T-helper 22 cell (primary cell): ENCODE measurements around the gene GRM8.
"Not testable (repeated sequence)": the region's sequence is repeated elsewhere in the genome, so short reads cannot be mapped to it uniquely, and the experiment has no call there.

Experiments used
- DNase-seq: peaks from one replicate; pipeline ENCODE4 v3.0.0-alpha.2; 2020; ENCODE audit warnings: low read depth

The GRM8 gene

GRCh38 chr7:126908564-126908963 lies 344.2 kb downstream of the GRM8 start:
- DNase-seq: not testable (repeated sequence)

- not testable (repeated sequence) for DNase-seq
Measured at GRCh38 chr7:126907657-126908056, 345.1 kb downstream of the GRM8 start.

- DNase-seq: not testable (repeated sequence)
Measured at GRCh38 chr7:126905255-126905654, 347.5 kb downstream of the GRM8 start.

- not testable (repeated sequence) for DNase-seq
Measured at GRCh38 chr7:126901041-126901765, 351.5 kb downstream of the GRM8 start.

- not testable (repeated sequence) for DNase-seq
Measured at GRCh38 chr7:126887980-126888379, 364.8 kb downstream of the GRM8 start.

GRCh38 chr7:126887560-126887959 lies 365.2 kb downstream of the GRM8 start:
- not testable (repeated sequence) for DNase-seq

GRCh38 chr7:126882730-126883129 lies 370.0 kb downstream of the GRM8 start:
- DNase-seq: not testable (repeated sequence)

- not testable (repeated sequence) for DNase-seq
Measured at GRCh38 chr7:126881908-126882307, 370.8 kb downstream of the GRM8 start.

- no peak for DNase-seq
Measured at GRCh38 chr7:126881315-126881714, 371.4 kb downstream of the GRM8 start.

GRCh38 chr7:126876536-126876935 lies 376.2 kb downstream of the GRM8 start:
- not testable (repeated sequence) for DNase-seq

GRCh38 chr7:126856691-126857291 lies 395.9 kb downstream of the GRM8 start:
- no peak for DNase-seq

- no peak for DNase-seq
Measured at GRCh38 chr7:126845331-126845730, 407.4 kb downstream of the GRM8 start.

- DNase-seq: no peak
Measured at GRCh38 chr7:126843883-126844282, 408.9 kb downstream of the GRM8 start.

GRCh38 chr7:126843336-126843735 lies 409.4 kb downstream of the GRM8 start:
- no peak for DNase-seq

GRCh38 chr7:126842451-126842850 lies 410.3 kb downstream of the GRM8 start:
- no peak for DNase-seq

- DNase-seq: no peak
Measured at GRCh38 chr7:126840869-126841268, 411.9 kb downstream of the GRM8 start.

- no peak for DNase-seq
Measured at GRCh38 chr7:126839624-126840023, 413.1 kb downstream of the GRM8 start.

- DNase-seq: no peak
Measured at GRCh38 chr7:126838194-126838593, 414.5 kb downstream of the GRM8 start.

GRCh38 chr7:126831241-126831640 lies 421.5 kb downstream of the GRM8 start:
- DNase-seq: not testable (repeated sequence)

- DNase-seq: no peak
Measured at GRCh38 chr7:126820925-126821324, 431.8 kb downstream of the GRM8 start.

- DNase-seq: no peak
Measured at GRCh38 chr7:126819197-126819484, 433.6 kb downstream of the GRM8 start.

- DNase-seq: no peak
Measured at GRCh38 chr7:126818393-126819196, 434.1 kb downstream of the GRM8 start.

- DNase-seq: no peak
Measured at GRCh38 chr7:126809188-126809587, 443.6 kb downstream of the GRM8 start.
